HG02623 (cell line): Measurements from ENCODE around the gene PLPPR3.
"Not testable (repeated sequence)": the region's sequence is repeated elsewhere in the genome, so short reads cannot be mapped to it uniquely, and the experiment has no call there.

ENCODE experiments used
- ATAC-seq: cut with Tn5 transposase; IDR thresholded peaks from one replicate; pipeline ENCODE4 v1.9.1; 2021; ENCODE audit warnings: moderate library complexity; ENCODE audit not compliant: unreplicated experiment

Gene PLPPR3

GRCh38 chr19:829129-829758 lies 7.5 kb upstream of the PLPPR3 start:
- ATAC-seq = no peak

- ATAC-seq = no peak
Measured at GRCh38 chr19:827710-828321, 6.1 kb upstream of the PLPPR3 start, which contains the start of gene AZU1. AZU1 (plus strand) TSS chr19:827837; CDS start chr19:827847, 10 bp downstream.

GRCh38 chr19:827314-827709 lies 5.6 kb upstream of the PLPPR3 start:
- no peak for ATAC-seq

GRCh38 chr19:825897-826644 lies 4.3 kb upstream of the PLPPR3 start:
- no peak for ATAC-seq

GRCh38 chr19:824885-825284 lies 3.1 kb upstream of the PLPPR3 start:
- ATAC-seq = no peak

GRCh38 chr19:823565-824121 lies 1.9 kb upstream of the PLPPR3 start:
- ATAC-seq = no peak

- ATAC-seq = no peak
Measured at GRCh38 chr19:821231-821824, 427 bp downstream of the PLPPR3 start.

- ATAC-seq = not testable (repeated sequence)
Measured at GRCh38 chr19:820212-820611, 1.5 kb downstream of the PLPPR3 start.

GRCh38 chr19:816500-816857 lies 5.3 kb downstream of the PLPPR3 start:
- ATAC-seq = no peak

GRCh38 chr19:815775-816499 lies 5.8 kb downstream of the PLPPR3 start:
- no peak for ATAC-seq

- no peak for ATAC-seq
Measured at GRCh38 chr19:815079-815774, 6.5 kb downstream of the PLPPR3 start.

GRCh38 chr19:814152-815078 lies 7.3 kb downstream of the PLPPR3 start:
- no peak for ATAC-seq

- no peak for ATAC-seq
Measured at GRCh38 chr19:813219-814151, 8.3 kb downstream of the PLPPR3 start.

- no peak for ATAC-seq
Measured at GRCh38 chr19:812747-813218, 9.0 kb downstream of the PLPPR3 start.

- ATAC-seq = no peak
Measured at GRCh38 chr19:812049-812746, 9.6 kb downstream of the PLPPR3 start.

GRCh38 chr19:811506-812048 lies 10.2 kb downstream of the PLPPR3 start:
- ATAC-seq = no peak

- no peak for ATAC-seq
Measured at GRCh38 chr19:810883-811489, 10.8 kb downstream of the PLPPR3 start.
